MM.1S (cell line): ENCODE measurements around the gene PITPNM1.

Experiments used
- CTCF ChIP-seq: fragments of 300-600 bp; sonication (generic); IDR thresholded peaks from 2 replicates; pipeline ENCODE4 v1.5.1; 2016; ENCODE audit warnings: antibody characterized with exemption, low read length, mixed read lengths
- EZH2 ChIP-seq: fragments of 300-600 bp; sonication (generic); optimal IDR thresholded peaks from 2 replicates; pipeline ENCODE3; 2017; ENCODE audit warnings: low read depth, mild to moderate bottlenecking, antibody characterized with exemption, low read length, mixed read lengths
- EZH2phosphoT487 ChIP-seq: fragments of 300-600 bp; sonication (generic); IDR thresholded peaks from 2 replicates; pipeline ENCODE4 v1.6.1; 2018; ENCODE audit warnings: antibody characterized with exemption, low read length

GRCh38 chr11:67508486-67509121, 3.4 kb upstream of the PITPNM1 start:
- TF ChIP-seq EZH2phosphoT487: no peak
- TF ChIP-seq EZH2: no peak
- no peak for TF ChIP-seq CTCF
